Fibroblast of mammary gland (primary cell): ENCODE measurements around the gene LYZ.

Source experiments
- DNase-seq: peaks from one replicate; pipeline ENCODE4 v3.0.0-alpha.2; 2010; ENCODE audit warnings: low read depth
- H3K4me3 ChIP-seq: 2 replicates; pipeline ENCODE4 v1.5.1; 2011; ENCODE audit warnings: low read depth, mild to moderate bottlenecking, low read length, moderate library complexity; ENCODE audit not compliant: control insufficient read depth
- CTCF ChIP-seq: conservative IDR thresholded peaks from 2 replicates; pipeline ENCODE4 v1.5.1; 2011; ENCODE audit warnings: low read depth, low read length, inconsistent platforms; ENCODE audit not compliant: control insufficient read depth, insufficient read depth

Gene LYZ

GRCh38 chr12:69355363-69356028 lies 7.3 kb downstream of the LYZ start:
- no peak for TF ChIP-seq CTCF
- no peak for DNase-seq
- H3K4me3 ChIP-seq, result no peak overlapping the region

GRCh38 chr12:69359531-69360347 lies 11.6 kb downstream of the LYZ start, which contains the start of gene YEATS4:
Gene YEATS4 (plus strand): TSS chr12:69359743. CDS start chr12:69359973, 230 bp downstream.
- peak; percentile 94 for DNase-seq
- H3K4me3 ChIP-seq, result peak within 1 kb of the TSS; percentile 84
- TF ChIP-seq CTCF, result no peak

GRCh38 chr12:69360348-69360672 lies 12.1 kb downstream of the LYZ start:
- peak overlapping the region; percentile 84 for H3K4me3 ChIP-seq
- TF ChIP-seq CTCF, result no peak
- DNase-seq, result no peak

- no peak for TF ChIP-seq CTCF
- DNase-seq, result no peak
- H3K4me3 ChIP-seq, result no peak overlapping the region
Measured at GRCh38 chr12:69366796-69367195, 18.6 kb downstream of the LYZ start.

- no peak overlapping the region for H3K4me3 ChIP-seq
- no peak for TF ChIP-seq CTCF
- no peak for DNase-seq
Measured at GRCh38 chr12:69368171-69368570, 20.0 kb downstream of the LYZ start.

- TF ChIP-seq CTCF, result no peak
- H3K4me3 ChIP-seq, result no peak overlapping the region
- DNase-seq, result no peak
Measured at GRCh38 chr12:69383074-69383473, 34.9 kb downstream of the LYZ start.
